HG03196 (cell line): ENCODE measurements around the gene UBE2O.
A peak's percentile ranks its signal among the peaks of the same experiment; 100 is the strongest.

Source experiments
- ATAC-seq: cut with Tn5 transposase; IDR thresholded peaks from one replicate; pipeline ENCODE4 v1.9.1; 2021; ENCODE audit not compliant: unreplicated experiment

The UBE2O gene

GRCh38 chr17:76485569-76485968 lies 32.6 kb upstream of the UBE2O start:
- ATAC-seq: no peak

- ATAC-seq: no peak
These were observed 31.3 kb upstream of the UBE2O start for GRCh38 chr17:76484228-76484725.

GRCh38 chr17:76481071-76481655 lies 28.2 kb upstream of the UBE2O start:
- peak; percentile 50 for ATAC-seq

DNA sequence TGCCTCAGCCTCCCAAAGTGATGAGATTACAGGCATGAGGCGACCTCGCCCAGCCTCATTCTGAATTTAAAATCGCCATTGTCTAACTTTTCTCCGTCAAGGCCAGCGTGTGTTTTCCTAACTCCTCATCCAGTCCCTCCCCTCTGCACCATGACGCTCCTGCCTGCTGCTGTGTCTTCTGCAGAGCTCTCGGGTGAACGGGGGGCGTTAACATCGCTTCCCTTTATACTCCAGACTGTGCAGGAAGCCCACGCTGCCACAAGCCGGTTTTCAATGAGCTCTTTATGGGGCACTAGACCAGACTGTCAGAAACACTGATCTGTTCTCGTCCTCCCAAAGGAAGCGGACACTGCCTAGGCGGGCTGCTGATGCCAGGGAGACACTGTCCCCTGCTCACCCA lies 27.7 kb upstream of the UBE2O start:
- ATAC-seq: no peak

DNA sequence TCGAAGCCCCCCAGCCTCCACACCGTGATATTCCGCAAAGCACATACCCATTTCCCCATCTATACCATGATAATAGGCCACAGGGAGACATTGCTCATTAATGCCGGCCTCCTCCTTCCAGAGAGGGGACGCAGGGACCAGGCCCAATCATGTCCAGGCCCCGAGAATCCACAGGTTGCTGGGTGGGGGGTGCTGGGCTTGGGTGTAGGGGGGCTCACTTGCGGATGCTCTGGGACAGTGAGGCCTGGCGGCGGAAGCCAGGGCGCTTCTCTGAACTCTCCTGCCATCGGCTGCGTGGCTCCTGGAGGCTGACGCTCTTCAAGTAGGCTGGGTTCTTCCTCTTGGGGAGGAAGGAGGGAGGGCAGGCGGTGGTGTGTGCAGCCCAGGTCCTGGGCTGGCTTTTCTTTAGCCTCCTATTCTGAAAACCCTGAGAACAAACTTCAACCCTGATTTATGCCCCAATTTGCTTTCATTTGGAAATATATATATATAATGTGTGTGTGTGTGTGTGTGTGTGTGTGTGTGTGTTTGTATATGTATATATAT lies 26.6 kb upstream of the UBE2O start:
- ATAC-seq: no peak

DNA sequence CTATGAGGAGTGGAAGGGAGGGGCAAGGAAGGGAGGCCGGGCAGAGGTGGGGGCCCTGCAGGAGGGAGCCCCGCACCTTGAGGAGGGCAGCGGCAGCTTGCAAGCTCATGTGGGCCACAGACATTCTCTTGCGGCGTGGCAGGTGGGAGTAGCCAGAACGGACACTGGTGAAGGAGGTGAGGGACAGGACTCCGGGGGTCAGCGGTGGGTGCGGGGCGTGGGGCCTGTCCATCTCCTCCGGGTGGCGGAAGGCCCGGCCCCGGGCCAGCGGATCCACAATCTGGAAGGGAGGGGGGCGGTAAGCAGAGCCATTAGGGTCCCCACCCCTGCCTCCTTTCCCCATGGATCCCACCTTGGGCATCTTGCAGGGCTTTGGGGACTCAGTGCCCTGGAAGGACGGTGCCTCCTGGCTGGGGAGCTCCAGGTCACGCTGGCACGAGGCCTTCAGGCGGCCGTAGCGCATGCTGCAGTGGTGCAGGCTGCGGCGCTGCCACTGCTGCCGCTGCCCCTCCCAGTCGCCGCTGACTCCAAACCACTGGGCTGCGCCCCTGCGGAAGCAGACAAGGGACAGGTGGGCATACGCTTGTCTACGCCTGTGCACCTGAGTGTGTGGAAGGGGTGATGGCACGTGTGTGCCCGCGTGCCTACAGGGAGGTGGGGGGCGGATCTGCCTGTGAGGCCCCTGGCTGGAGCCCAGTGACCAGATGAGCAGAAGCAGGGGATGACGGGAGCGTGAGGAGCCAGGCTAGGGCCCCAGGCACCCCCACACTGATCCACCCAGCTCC lies 26.0 kb upstream of the UBE2O start:
- no peak for ATAC-seq

DNA sequence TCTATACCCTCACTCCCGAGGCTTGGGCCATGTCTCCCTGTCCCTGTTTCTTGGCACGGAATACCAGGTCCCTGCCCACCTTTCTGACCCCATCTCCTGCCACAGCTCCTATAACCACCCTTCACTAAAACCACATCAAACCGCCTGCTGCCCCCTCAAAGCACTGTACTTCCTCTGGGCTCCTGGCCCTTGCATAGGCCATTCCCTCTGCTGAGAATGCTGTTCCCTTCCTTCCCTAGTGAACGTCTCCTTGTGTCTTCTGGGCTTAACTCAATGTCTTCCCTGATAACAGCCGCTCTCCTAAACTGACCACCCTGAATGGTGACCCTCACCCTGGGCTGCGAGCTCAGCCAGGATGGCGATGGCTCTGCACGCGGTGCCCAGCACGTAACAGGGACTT lies 25.1 kb upstream of the UBE2O start:
- ATAC-seq: no peak

DNA sequence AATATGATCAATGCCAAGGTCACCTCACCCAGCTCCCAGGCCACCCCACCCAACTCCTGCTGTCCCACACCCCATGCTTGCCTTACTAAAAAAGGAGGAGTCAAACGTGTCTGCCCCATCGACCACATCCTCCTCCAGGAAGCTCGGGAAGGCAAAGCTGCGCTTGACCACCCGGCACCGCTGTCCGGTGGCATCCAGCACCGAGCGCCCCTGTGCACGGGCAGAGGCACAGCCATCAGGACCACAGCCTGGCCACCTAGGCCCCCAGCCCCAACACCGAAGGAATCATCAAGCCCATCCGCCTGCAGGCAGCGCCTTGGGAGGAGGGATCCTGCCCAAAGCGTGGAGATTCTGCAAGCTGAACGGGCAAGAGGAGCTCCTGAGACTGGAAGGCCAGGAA lies 24.6 kb upstream of the UBE2O start:
- no peak for ATAC-seq

- no peak for ATAC-seq
These were observed 23.8 kb upstream of the UBE2O start for GRCh38 chr17:76476736-76477135.

GRCh38 chr17:76475302-76475701 lies 22.4 kb upstream of the UBE2O start:
- ATAC-seq: no peak

DNA sequence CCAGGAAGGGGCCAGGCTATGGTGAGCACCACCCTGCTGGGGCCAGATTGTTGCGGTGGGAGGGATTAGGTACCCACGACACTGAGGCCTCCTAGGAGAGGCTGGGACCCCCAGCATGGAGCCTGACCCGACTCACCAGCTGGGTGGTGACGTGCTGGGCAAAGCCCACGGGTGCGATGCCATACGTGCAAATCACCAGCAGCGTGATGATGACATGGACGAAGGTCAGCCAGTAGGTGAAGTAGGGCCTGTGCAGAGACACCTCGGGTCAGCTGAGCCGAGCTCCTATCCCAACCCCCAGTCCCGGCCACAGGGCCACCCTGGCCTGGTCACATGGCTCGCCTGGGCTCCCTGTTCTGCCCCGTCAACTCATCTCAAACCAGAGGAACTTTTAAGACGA lies 21.9 kb upstream of the UBE2O start:
- ATAC-seq: no peak

GRCh38 chr17:76474238-76474637 lies 21.3 kb upstream of the UBE2O start:
- ATAC-seq: no peak

DNA sequence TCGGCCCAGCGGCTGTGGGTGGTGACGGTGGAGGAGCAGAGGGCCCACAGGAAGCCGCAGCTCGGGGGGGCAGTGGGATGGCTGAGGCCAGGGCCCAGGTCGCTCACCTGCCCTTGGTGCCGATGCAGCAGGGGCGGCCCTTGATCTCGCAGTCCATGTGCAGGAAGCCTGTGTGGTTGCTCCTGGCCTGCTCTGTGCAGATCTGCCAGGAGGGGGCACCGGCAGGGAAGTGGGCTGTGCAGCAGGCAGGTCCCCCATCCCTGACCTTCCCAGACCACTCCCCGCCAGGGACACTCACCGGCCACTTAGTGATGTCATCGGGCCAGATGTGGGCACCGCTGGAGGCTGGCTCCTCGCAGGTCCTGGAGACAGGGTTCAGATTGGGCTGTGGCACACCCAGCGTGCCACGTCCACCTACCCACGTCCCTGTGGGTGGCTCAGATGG lies 20.6 kb upstream of the UBE2O start:
- no peak for ATAC-seq

- no peak for ATAC-seq
These were observed 19.8 kb upstream of the UBE2O start for GRCh38 chr17:76472726-76473125.

GRCh38 chr17:76472258-76472645 lies 19.3 kb upstream of the UBE2O start:
- no peak for ATAC-seq

DNA sequence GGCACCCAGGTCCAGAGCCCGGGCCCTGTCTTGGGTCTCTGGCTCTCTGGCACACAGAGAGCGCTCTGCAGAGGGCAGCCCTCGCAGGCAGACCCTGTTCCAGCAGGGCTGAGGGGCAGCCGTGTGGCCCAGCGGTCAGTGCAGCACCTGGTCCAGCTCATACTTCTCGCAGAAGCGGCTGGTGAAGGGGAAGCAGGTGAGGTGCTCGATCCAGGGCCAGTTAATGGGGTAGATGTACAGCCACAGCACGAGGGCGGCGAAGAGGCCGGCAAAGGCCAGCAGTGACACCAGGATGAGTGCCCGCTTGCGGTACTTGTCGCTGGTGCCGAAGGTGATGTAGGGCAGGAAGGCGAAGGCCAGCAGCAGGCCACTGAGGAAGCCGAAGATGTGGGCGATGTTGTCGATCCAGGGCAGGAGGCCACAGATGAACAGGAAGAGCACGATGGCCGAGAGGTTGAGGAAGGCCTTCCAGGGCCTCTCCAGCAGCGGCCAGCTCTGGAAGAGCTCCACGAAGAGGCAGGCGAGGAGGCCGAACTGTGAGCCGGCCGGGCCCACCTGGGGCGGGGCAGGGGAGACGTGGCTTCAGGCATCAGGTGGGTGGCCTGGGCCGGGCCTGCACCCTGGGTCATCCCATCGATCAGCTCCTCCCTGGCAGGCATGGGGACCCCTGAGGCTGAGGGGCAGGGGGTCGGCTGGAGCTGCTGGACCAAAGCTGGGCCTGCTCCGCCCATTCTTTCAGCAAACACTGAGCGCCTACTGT lies 18.7 kb upstream of the UBE2O start:
- no peak for ATAC-seq

GRCh38 chr17:76469991-76470739 lies 17.2 kb upstream of the UBE2O start:
- no peak for ATAC-seq

DNA sequence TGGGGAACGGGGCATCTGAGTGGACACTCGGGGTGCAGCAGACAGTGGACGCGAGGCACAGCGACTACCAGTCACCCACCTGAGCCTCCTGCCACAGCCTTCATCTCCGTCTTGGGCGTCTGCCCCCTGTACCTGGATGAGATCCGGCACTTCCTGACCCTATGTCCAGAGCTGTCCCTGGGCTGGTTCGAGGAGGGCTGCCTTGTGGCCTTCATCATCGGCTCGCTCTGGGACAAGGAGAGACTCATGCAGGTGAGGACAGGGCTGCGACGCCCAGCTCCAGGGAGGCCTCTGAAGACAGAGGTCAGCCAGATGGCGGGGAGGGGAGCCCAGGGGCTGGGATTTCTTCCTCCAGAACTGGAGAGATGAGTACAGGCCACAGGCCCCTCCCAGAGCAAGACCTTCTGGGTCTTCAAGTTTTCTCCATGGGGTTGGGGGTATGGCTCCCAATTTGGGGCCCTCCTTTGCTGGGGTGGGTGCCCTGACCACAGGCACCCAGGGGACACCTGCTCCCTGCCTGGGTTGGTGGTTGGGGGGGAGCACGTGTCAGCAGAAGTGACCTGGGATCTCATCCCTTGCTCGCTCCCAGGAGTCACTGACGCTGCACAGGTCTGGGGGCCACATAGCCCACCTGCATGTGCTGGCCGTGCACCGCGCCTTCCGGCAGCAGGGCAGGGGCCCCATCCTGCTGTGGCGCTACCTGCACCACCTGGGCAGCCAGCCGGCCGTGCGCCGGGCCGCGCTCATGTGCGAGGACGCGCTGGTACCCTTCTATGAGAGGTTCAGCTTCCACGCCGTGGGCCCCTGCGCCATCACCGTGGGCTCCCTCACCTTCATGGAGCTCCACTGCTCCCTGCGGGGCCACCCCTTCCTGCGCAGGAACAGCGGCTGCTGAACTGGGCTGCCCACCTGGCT lies 16.4 kb upstream of the UBE2O start:
- ATAC-seq: no peak

- no peak for ATAC-seq
These were observed 15.7 kb upstream of the UBE2O start for GRCh38 chr17:76468634-76469010.
